T-helper 1 cell (primary cell): ENCODE data around the gene UVRAG.

Source experiments
- DNase-seq, 5 donors: peaks; one replicate each; pipeline ENCODE4 v3.0.0-alpha.2; 2012 to 2020

UVRAG gene

GRCh38 chr11:76158394-76159302 lies 343.6 kb downstream of the UVRAG start:
- DNase-seq = no peak

GRCh38 chr11:76159303-76159937 lies 344.4 kb downstream of the UVRAG start:
- no peak for DNase-seq

- DNase-seq = no peak
These were observed 345.1 kb downstream of the UVRAG start for GRCh38 chr11:76159983-76160661.

DNA sequence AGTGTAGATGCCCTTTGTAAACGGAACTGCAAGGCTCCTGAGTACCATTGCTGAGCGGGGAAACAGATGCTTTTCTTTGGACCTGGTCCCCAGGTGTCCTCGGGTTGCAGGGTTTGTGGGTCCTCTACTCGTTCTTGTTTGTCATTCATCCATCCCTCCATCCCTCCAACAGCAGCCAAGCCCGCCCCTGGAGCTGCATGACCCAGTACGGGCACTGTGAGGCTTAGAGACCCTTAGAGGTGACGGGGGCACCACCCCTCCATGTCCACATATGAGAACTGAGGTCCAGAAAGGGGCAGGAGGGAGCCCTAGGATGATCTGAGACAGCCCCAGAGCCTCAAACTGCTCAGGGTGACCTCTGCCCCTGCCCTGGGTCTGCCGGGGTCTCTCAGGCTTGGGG lies 345.8 kb downstream of the UVRAG start:
- DNase-seq = no peak

DNA sequence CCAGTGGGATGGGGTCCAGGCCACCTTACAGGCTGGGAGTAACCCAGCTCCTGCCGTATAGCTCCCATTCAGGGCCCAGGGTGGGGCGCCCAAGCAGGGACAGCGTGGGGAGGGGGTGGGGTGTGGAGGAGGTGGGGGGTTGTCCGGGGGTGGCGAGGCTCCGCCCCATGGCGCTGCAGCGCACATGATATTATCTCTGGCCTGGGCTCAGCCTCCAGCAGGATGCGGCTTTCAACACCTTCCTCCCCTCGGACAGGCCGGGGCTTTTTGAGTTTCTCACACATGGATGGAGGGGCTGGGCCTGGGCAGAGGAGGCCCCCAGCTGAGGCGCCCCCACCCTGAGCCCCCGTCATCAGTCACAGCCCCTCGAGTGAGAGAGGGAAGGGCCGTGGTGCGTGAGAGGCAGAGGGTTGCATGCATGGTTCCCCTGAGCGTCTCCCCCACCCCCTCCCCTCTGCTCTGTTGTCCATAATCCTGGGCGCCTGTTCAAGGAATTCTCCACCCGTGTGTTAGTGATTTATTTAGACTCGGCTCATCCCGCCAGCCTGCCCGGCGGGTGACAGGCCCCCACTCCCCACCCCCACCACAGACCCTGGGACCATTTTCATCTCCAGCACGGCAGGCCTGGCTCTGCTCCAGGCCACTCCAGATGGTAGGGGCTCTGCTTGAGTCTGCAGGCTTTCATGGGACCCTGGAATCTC lies 346.4 kb downstream of the UVRAG start:
- no peak for DNase-seq

GRCh38 chr11:76162336-76163288 lies 347.6 kb downstream of the UVRAG start:
- no peak for DNase-seq

DNA sequence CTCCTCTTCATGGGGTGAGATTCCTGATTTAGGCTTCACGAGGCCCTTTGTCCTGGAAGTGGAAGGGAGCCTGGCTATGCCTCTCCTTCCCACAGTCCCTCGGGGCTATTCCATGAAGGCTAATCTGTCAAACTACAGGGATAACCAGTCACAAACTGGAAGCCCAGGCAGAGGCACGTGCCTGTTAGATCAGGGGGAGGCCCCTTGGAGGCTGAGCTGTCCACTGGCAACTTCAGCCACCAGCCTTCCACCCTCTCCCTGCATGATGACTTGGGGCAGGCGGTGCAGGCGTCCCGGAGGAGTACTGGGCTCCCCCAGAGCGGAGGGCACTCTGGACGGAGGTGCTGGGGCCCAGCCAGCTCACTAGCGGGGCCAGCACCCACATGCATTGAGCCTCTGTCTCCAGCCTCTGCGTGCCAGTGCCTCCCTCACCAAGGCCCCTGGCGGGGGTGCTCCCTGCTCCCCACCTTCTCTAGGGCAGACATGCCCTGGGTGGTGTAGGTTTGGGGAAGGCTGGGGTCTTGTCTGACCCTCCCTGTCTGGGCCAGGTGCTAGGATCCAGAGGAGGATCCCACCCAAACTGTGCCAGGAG lies 348.4 kb downstream of the UVRAG start:
- DNase-seq = no peak

- no peak for DNase-seq
These were observed 349.1 kb downstream of the UVRAG start for GRCh38 chr11:76164081-76164480.

GRCh38 chr11:76164861-76165751 lies 350.1 kb downstream of the UVRAG start:
- no peak for DNase-seq

DNA sequence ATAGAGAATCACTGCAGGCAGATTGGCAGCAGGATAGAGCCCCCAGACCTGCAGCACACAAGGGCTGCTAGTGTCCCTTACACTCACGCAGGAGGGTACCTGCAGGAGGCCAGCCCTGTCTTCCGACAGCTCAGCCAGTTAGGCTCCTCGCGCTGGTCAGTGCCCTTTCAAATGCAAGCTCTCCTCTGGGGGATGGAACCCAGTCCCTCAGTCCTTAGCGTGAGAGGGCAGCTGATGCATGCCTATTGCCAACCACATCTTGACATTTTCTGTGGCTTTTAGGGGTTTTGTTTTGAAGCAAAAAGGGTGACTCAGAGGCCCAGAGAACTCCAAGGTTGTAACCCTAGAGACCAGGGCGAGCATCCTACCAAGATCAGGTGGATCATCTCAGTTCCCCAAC lies 351.3 kb downstream of the UVRAG start:
- DNase-seq = peak in 1 of 5 donors; percentile 53

GRCh38 chr11:76167590-76167989 lies 352.6 kb downstream of the UVRAG start:
- DNase-seq = no peak

- no peak for DNase-seq
These were observed 354.5 kb downstream of the UVRAG start for GRCh38 chr11:76169473-76169896.

DNA sequence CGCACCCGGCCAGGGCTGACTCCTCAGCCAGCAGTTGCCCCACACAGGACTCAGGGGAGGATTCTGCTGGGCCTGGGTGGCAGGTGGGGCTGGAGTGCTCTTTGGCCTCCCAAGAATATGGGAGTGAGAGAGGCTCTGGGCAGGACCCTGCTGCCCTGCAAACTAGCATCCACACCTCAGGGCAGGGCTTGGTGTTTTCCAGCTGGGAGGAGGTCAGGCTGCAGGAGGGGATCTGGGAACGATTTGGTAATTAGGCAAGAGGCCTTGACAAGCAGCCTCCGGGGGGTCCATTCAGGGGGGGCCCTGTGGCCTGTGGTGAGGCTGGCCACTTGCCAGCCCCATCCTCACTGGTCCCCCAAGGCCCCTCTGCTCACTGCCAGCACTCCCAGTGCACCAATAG lies 355.5 kb downstream of the UVRAG start:
- no peak for DNase-seq

- no peak for DNase-seq
These were observed 357.6 kb downstream of the UVRAG start for GRCh38 chr11:76172583-76172982.

- DNase-seq = no peak
These were observed 358.7 kb downstream of the UVRAG start for GRCh38 chr11:76173663-76174062.

DNA sequence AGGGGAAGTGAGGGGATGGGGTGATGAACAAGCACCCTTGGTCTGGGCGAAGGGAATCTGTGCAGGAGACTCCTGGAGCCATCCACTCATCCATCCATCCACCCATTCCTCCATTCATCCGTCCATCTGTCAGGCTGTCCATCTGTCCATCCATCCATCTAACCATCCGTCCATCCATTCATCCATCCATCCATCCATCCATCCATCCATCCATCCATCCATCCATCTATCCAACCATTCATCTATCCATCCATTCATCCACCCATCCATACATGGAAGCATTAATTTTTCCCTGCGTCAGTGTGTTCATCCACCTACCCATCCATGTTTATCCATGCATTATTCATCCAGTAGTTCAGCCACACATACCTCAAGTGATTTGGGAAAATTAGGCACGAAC lies 359.3 kb downstream of the UVRAG start:
- DNase-seq = no peak

GRCh38 chr11:76175783-76176182 lies 360.8 kb downstream of the UVRAG start:
- DNase-seq = no peak

DNA sequence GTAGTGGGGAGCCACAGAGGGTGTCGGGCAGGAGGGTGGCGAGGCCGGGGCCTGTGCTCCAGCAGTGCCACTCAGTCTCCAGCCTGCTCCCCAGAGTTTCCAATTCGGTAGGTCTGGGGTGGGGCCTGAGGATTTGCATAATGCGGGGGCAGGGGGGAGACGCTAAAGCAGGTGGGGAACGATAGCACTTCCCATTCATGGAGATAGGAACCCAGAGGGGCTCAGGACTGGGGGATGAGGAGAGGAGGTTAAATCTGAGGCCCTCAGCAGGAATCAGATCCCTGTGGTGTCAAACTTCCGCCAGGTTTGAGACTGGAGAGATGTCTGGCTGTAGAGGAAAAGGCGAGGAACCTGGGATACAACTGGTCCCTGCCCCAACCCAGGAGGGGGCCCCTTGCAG lies 361.5 kb downstream of the UVRAG start:
- DNase-seq = no peak

DNA sequence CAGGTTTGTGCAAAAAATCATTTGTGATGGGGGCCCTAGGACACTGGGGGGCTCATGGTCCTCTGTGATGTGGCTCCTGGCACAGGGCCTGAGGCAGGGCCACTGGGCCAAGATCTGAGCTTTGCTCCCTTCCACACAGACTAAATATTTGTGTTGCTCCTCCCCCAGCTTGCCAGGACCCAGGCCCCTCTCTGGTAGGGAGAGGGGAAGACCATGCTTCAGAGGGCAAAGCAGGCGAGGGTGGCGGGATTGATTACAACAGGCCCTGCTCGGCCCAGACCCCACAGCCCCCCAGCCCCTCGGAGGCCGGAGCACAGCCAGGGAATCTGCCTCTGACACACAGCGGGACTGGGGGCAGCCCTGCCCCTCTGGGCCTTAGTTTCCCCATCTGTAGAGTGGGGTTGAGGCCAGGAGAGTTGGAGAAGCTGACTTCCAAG lies 362.3 kb downstream of the UVRAG start:
- no peak for DNase-seq

GRCh38 chr11:76179147-76179546 lies 364.1 kb downstream of the UVRAG start:
- no peak for DNase-seq
